ENCODE data around the gene OR6P1. TPM values are rescaled to one million over a fixed set of nuclear protein-coding genes. Genes with fewer than 3 reads are reported as not detected.

Gene OR6P1
- polyA plus RNA-seq, 2 of the 4 experiments (the other 2 are of a cell fraction), result not detected

- FAIRE-seq (no peak), ATAC-seq (no peak), DNase-seq (ENCODE audit: low read depth in 1 of 2, low spot score in 1 of 2) (no peak)
- no peak overlapping the region for H3K27ac ChIP-seq
- 15% methylated on average over 2 of the region's 2 CpGs for WGBS (ENCODE audit: missing lambda C conversion rate)
- H3K9me3 ChIP-seq, result no peaks in the 10 kb centered on the region
- H3K4me2 ChIP-seq, result no peak overlapping the region
- TF ChIP-seq RFX5 (IDR thresholded peaks at IDR 0.05) (no peak), HOXB13 (CRISPR knock-in tag; IDR thresholded peaks at IDR 0.05; ENCODE audit: low read depth) (no peak), RARB (CRISPR knock-in tag; IDR thresholded peaks at IDR 0.05) (no peak), CEBPB (IDR thresholded peaks at IDR 0.05) (no peak), SREBF2 (IDR thresholded peaks at IDR 0.05) (no peak), NPAS2 (CRISPR knock-in tag; IDR thresholded peaks at IDR 0.05; ENCODE audit: borderline replicate concordance) (no peak), HMGXB4 (CRISPR knock-in tag; IDR thresholded peaks at IDR 0.05; ENCODE audit: borderline replicate concordance) (no peak), GATA3 (IDR thresholded peaks at IDR 0.05; ENCODE audit: borderline replicate concordance) (no peak), RAD21 (conservative IDR thresholded peaks at IDR 0.05 in 1 of 2, IDR thresholded peaks at IDR 0.05 in 1 of 2) (no peak), MAFK (IDR thresholded peaks at IDR 0.05; ENCODE audit: partially characterized antibody) (no peak)
- TF ChIP-seq, protein P1, sequence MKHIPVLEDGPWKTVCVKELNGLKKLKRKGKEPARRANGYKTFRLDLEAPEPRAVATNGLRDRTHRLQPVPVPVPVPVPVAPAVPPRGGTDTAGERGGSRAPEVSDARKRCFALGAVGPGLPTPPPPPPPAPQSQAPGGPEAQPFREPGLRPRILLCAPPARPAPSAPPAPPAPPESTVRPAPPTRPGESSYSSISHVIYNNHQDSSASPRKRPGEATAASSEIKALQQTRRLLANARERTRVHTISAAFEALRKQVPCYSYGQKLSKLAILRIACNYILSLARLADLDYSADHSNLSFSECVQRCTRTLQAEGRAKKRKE (CRISPR knock-in tag; IDR thresholded peaks at IDR 0.05; ENCODE audit: low read depth), result no peak
- ChIA-PET POLR2A (no interaction called here), CTCF (no interaction called here)
- H3K4me3 ChIP-seq, result no peak overlapping the region
- H3K4me1 ChIP-seq, result no peaks in the 10 kb centered on the region
Observed at GRCh38 chr1:158547533-158547932, 22.8 kb downstream of the OR6P1 start.

DNA sequence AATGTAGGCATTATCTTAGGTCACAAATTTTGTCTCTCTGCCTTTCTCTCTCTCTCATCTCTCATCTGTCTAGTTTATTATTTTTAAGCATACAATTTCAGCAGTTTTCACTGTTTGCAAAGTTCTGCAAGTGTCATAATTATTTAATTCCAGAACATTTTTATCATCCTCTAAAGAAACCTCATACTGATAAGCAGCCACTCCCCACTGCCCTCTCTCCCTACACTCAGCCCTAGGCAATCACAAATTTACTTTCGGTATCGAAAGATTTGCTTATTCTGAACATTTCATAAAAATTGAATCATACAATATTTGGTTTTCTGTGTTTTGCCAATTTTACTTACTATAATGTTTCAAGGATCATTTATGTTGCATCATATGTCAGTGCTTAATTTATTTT lies 32.8 kb downstream of the OR6P1 start:
- WGBS (ENCODE audit: missing lambda C conversion rate), result 84% methylated on average over 2 of the region's 2 CpGs
- no peaks in the 10 kb centered on the region for H3K9me3 ChIP-seq
- no peak overlapping the region for H3K27ac ChIP-seq
- ChIA-PET POLR2A (no interaction called here), CTCF (interaction anchor here (1.1 kb wide), 1 partner anchor 10 kb away, joined by 3 read pairs; no protein-coding TSS in a partner anchor)
- no peak for TF ChIP-seq MAZ (IDR thresholded peaks at IDR 0.05; ENCODE audit: borderline replicate concordance, low read depth, low read length)
- TF ChIP-seq RNF2 (IDR thresholded peaks at IDR 0.05; ENCODE audit: borderline replicate concordance, low read depth), result no peak
- TF ChIP-seq ZSCAN20 (CRISPR knock-in tag; IDR thresholded peaks at IDR 0.05), result no peak
- TF ChIP-seq CHD4 (IDR thresholded peaks at IDR 0.05; ENCODE audit: borderline replicate concordance), result no peak
- no peak for TF ChIP-seq KDM1A (IDR thresholded peaks at IDR 0.05; ENCODE audit: low read depth)
- no peak for TF ChIP-seq SMC3 (IDR thresholded peaks at IDR 0.05)
- TF ChIP-seq FOXS1 (CRISPR knock-in tag; IDR thresholded peaks at IDR 0.05), result no peak
- no peak for TF ChIP-seq PHF8 (IDR thresholded peaks at IDR 0.05; ENCODE audit: borderline replicate concordance, low read depth)
- no peak for TF ChIP-seq ESRRA (IDR thresholded peaks at IDR 0.05; ENCODE audit: borderline replicate concordance, low read length)
- TF ChIP-seq TP53 (CRISPR knock-in tag; IDR thresholded peaks at IDR 0.05), result no peak
- TF ChIP-seq RAD21 (conservative IDR thresholded peaks at IDR 0.05 in 1 of 2, IDR thresholded peaks at IDR 0.05 in 1 of 2), result no peak
- TF ChIP-seq ZFP36 (IDR thresholded peaks at IDR 0.05; ENCODE audit: borderline replicate concordance, partially characterized antibody), result no peak
- no peak for TF ChIP-seq RFX5 (IDR thresholded peaks at IDR 0.05)
- TF ChIP-seq, protein P2, sequence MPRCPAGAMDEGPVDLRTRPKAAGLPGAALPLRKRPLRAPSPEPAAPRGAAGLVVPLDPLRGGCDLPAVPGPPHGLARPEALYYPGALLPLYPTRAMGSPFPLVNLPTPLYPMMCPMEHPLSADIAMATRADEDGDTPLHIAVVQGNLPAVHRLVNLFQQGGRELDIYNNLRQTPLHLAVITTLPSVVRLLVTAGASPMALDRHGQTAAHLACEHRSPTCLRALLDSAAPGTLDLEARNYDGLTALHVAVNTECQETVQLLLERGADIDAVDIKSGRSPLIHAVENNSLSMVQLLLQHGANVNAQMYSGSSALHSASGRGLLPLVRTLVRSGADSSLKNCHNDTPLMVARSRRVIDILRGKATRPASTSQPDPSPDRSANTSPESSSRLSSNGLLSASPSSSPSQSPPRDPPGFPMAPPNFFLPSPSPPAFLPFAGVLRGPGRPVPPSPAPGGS (IDR thresholded peaks at IDR 0.05), result no peak
- no peak for TF ChIP-seq E2F6 (IDR thresholded peaks at IDR 0.05; ENCODE audit: borderline replicate concordance, low read depth)
- TF ChIP-seq, protein P1 (CRISPR knock-in tag; IDR thresholded peaks at IDR 0.05; ENCODE audit: low read depth), result no peak
- no peak for TF ChIP-seq HDAC2 (IDR thresholded peaks at IDR 0.05)
- no peak for TF ChIP-seq HEYL (CRISPR knock-in tag; IDR thresholded peaks at IDR 0.05)
- TF ChIP-seq POLR2A (IDR thresholded peaks at IDR 0.05; ENCODE audit: low read length), result no peak
- no peak for TF ChIP-seq BHLHE40 (IDR thresholded peaks at IDR 0.05; ENCODE audit: low read depth, low read length)
- H3K4me3 ChIP-seq, result no peak overlapping the region
- H3K4me2 ChIP-seq, result no peak overlapping the region
- DNase-seq (ENCODE audit: low read depth in 1 of 2, low spot score in 1 of 2), result no peak
- ATAC-seq, result no peak
- FAIRE-seq, result no peak
- H3K4me1 ChIP-seq, result no peaks in the 10 kb centered on the region

All from A549 (cell line).